ENCODE results near the gene SLC41A2. TPM values are rescaled to one million over a fixed set of nuclear protein-coding genes. Genes with fewer than 3 reads are reported as not detected.

The SLC41A2 gene
- total and polyA plus RNA-seq, 2 donors (not counting 1 experiment from before 2014, with no cell fraction given) = 0.51 to 13.0 TPM

DNA sequence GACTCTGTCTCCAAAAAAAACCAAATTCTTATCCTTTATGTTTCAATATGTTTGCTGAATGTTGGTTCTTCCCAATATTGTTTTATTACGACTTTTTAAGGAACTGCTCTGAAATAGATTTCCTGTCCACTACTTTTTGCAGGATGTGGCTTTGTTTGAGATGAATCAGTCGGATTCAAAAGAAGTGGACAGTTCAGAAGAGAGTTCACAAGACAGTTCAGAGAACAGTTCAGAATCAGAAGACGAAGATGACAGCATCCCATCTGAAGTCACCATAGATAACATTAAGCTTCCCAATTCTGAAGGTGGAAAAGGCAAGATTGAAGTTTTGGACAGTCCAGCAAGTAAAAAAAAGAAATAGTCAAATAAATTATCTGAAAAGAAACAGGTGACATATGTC is 36.2 kb upstream of the SLC41A2 start:
- no peak for DNase-seq
- H3K9me3 ChIP-seq (ENCODE audit: control extremely low read depth in 1 of 3, control insufficient read depth in 2 of 3, insufficient read depth in 1 of 3, low read length in 2 of 3) = no peaks in the 10 kb centered on the region
- CTCF ChIA-PET = no interaction called here
- H4K20me1 ChIP-seq (ENCODE audit: control insufficient read depth, insufficient read depth, low read length, poor library complexity, severe bottlenecking) = no peaks in the 10 kb centered on the region
- POLR2A ChIA-PET = interaction anchor here (0.6 kb wide), 1 partner anchor 61 kb away, joined by 6 read pairs; no protein-coding TSS in a partner anchor
- H3K4me2 ChIP-seq (replicated peaks; ENCODE audit: low read depth, low read length, poor library complexity, severe bottlenecking) = no peak overlapping the region
- intact Hi-C loops (cut with micrococcal nuclease) = no loop called here
- no peaks in the 10 kb centered on the region for H3K4me1 ChIP-seq (ENCODE audit: control insufficient read depth in 2 of 2, insufficient read depth in 2 of 2, low read length in 2 of 2)
- no peaks in the 10 kb centered on the region for H3K4me1 Mint-ChIP-seq
- H3K27me3 Mint-ChIP-seq = no peaks in the 10 kb centered on the region
- H3K27ac Mint-ChIP-seq = no peak overlapping the region
- H3K27ac ChIP-seq (ENCODE audit: low read length in 2 of 2) = no peak overlapping the region
- TF ChIP-seq EZH2 (IDR thresholded peaks at IDR 0.05; ENCODE audit: borderline replicate concordance, insufficient read depth, low read depth, low read length, poor library complexity, severe bottlenecking) = no peak
- TF ChIP-seq, protein P1, sequence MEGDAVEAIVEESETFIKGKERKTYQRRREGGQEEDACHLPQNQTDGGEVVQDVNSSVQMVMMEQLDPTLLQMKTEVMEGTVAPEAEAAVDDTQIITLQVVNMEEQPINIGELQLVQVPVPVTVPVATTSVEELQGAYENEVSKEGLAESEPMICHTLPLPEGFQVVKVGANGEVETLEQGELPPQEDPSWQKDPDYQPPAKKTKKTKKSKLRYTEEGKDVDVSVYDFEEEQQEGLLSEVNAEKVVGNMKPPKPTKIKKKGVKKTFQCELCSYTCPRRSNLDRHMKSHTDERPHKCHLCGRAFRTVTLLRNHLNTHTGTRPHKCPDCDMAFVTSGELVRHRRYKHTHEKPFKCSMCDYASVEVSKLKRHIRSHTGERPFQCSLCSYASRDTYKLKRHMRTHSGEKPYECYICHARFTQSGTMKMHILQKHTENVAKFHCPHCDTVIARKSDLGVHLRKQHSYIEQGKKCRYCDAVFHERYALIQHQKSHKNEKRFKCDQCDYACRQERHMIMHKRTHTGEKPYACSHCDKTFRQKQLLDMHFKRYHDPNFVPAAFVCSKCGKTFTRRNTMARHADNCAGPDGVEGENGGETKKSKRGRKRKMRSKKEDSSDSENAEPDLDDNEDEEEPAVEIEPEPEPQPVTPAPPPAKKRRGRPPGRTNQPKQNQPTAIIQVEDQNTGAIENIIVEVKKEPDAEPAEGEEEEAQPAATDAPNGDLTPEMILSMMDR (IDR thresholded peaks at IDR 0.05) = no peak
- no CpG with 5 or more reads among the region's 3 CpGs for WGBS (ENCODE audit: insufficient coverage)
- H3K4me3 Mint-ChIP-seq = no peak overlapping the region
- H3K9ac ChIP-seq (ENCODE audit: low read length) = no peak overlapping the region
- no peaks in the 10 kb centered on the region for H3K9me3 Mint-ChIP-seq (ENCODE audit: insufficient read depth)
- ATAC-seq (ENCODE audit: low read depth) = no peak
- peaks cover 4 to 56% of the 10 kb centered on the region in 2 experiments for H3K36me3 ChIP-seq (replicated peaks in 1 of 2; ENCODE audit: control extremely low read depth in 1 of 2, control insufficient read depth in 1 of 2, extremely low read depth in 1 of 2, insufficient read depth in 2 of 2, low read length in 1 of 2)
- no peak overlapping the region for H2AFZ ChIP-seq (ENCODE audit: insufficient read depth, low read depth, low read length, poor library complexity, severe bottlenecking)
- no peak overlapping the region for H3K4me3 ChIP-seq (ENCODE audit: control extremely low read depth in 1 of 5, extremely low read depth in 1 of 5, insufficient read depth in 1 of 5, low read depth in 2 of 5, low read length in 4 of 5)
- no peaks in the 10 kb centered on the region for H3K27me3 ChIP-seq (replicated peaks in 1 of 4; ENCODE audit: control extremely low read depth in 1 of 4, control insufficient read depth in 3 of 4, insufficient read depth in 4 of 4, low read length in 3 of 4)
- H3K79me2 ChIP-seq (ENCODE audit: control insufficient read depth, insufficient read depth, low read length) = peaks cover 13% of the 10 kb centered on the region

DNA sequence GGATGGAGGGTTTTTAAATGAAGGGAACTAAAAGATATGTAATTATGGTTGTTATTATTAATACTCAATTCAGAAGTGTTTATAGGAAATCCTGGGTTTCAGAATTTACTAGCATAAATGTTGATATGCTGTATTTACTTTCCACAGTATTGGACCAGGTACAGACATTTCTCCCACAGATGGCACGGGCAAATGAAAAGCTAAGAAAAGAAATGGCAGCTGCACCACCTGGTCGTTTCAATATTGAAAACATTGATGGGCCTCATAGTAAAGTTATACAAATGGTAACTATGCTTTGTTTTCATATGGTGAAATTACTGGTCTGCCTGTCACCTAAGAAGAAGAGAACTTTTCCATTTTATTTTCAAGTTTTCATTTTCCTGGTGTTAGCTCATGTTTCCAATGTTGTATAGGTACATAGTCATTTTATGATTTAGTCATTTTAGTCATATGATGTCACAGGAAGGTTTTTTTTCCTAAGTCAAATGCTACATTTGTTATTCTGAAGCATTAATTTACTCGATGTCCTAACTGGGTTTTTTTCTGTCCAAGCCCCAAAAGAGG is 33.6 kb upstream of the SLC41A2 start:
- no peak overlapping the region for H3K4me2 ChIP-seq (replicated peaks; ENCODE audit: low read depth, low read length, poor library complexity, severe bottlenecking)
- TF ChIP-seq, protein P1 (IDR thresholded peaks at IDR 0.05) = no peak
- no peak for TF ChIP-seq EZH2 (IDR thresholded peaks at IDR 0.05; ENCODE audit: borderline replicate concordance, insufficient read depth, low read depth, low read length, poor library complexity, severe bottlenecking)

More for the DNA sequence above, 33.6 kb upstream of the SLC41A2 start:
- Histone ChIP-seq H3K4me3 (ENCODE audit: control extremely low read depth in 1 of 5, extremely low read depth in 1 of 5, insufficient read depth in 1 of 5, low read depth in 2 of 5, low read length in 4 of 5) (no peak overlapping the region), H3K4me1 (ENCODE audit: control insufficient read depth in 2 of 2, insufficient read depth in 2 of 2, low read length in 2 of 2) (peaks cover 10 to 11% of the 10 kb centered on the region in 2 donors), H3K79me2 (ENCODE audit: control insufficient read depth, insufficient read depth, low read length) (peaks cover 23% of the 10 kb centered on the region), H3K27ac (ENCODE audit: low read length in 2 of 2) (no peak overlapping the region), H4K20me1 (ENCODE audit: control insufficient read depth, insufficient read depth, low read length, poor library complexity, severe bottlenecking) (no peaks in the 10 kb centered on the region), H3K36me3 (replicated peaks in 1 of 2; ENCODE audit: control extremely low read depth in 1 of 2, control insufficient read depth in 1 of 2, extremely low read depth in 1 of 2, insufficient read depth in 2 of 2, low read length in 1 of 2) (peaks cover 4 to 44% of the 10 kb centered on the region in 2 experiments), H3K27me3 (replicated peaks in 1 of 4; ENCODE audit: control extremely low read depth in 1 of 4, control insufficient read depth in 3 of 4, insufficient read depth in 4 of 4, low read length in 3 of 4) (no peaks in the 10 kb centered on the region), H3K9ac (ENCODE audit: low read length) (no peak overlapping the region), H3K9me3 (ENCODE audit: control extremely low read depth in 1 of 3, control insufficient read depth in 2 of 3, insufficient read depth in 1 of 3, low read length in 2 of 3) (no peaks in the 10 kb centered on the region), H2AFZ (ENCODE audit: insufficient read depth, low read depth, low read length, poor library complexity, severe bottlenecking) (no peak overlapping the region)
- 60% methylated on average over 1 of the region's 3 CpGs for WGBS (ENCODE audit: insufficient coverage)
- ATAC-seq (ENCODE audit: low read depth) (no peak), DNase-seq (no peak)
- ChIA-PET CTCF (no interaction called here), POLR2A (no interaction called here)
- H3K4me3 Mint-ChIP-seq = no peak overlapping the region
- H3K9me3 Mint-ChIP-seq (ENCODE audit: insufficient read depth) = no peaks in the 10 kb centered on the region
- intact Hi-C loops (cut with micrococcal nuclease) = no loop called here
- H3K27me3 Mint-ChIP-seq = no peaks in the 10 kb centered on the region
- H3K27ac Mint-ChIP-seq = no peak overlapping the region
- H3K4me1 Mint-ChIP-seq = peaks cover 16% of the 10 kb centered on the region
